H9 (cell line): Measurements from ENCODE around the gene SRGN. TPM values are rescaled to one million over a fixed set of nuclear protein-coding genes. Genes with fewer than 3 reads are reported as not detected.

Experiments
- DNase-seq: peaks from one replicate; pipeline ENCODE4 v3.0.0-alpha.2; 2017
- H2AFZ ChIP-seq: one replicate; pipeline ENCODE4 v1.6.1; 2013; ENCODE audit warnings: mild to moderate bottlenecking, low read length, control low read depth, moderate library complexity
- H2AK5ac ChIP-seq: 2 replicates; pipeline ENCODE4 v1.6.1; 2013; ENCODE audit warnings: low read length, control low read depth, mixed read lengths; ENCODE audit not compliant: insufficient read length
- H2BK120ac ChIP-seq: one replicate; pipeline ENCODE4 v1.6.1; 2013; ENCODE audit warnings: low read depth, mild to moderate bottlenecking, low read length, control low read depth, inconsistent platforms; ENCODE audit not compliant: poor library complexity, severe bottlenecking
- H2BK12ac ChIP-seq: 2 replicates; pipeline ENCODE4 v1.6.1; 2013; ENCODE audit warnings: low read length, control low read depth, mixed read lengths, low read depth; ENCODE audit not compliant: insufficient read length
- H2BK15ac ChIP-seq: 2 replicates; pipeline ENCODE4 v1.6.1; 2013; ENCODE audit warnings: low read depth, low read length, control low read depth
- H2BK20ac ChIP-seq: one replicate; pipeline ENCODE4 v1.6.1; 2013; ENCODE audit warnings: low read depth, mild to moderate bottlenecking, low read length, control low read depth, inconsistent platforms; ENCODE audit not compliant: poor library complexity, severe bottlenecking
- H2BK5ac ChIP-seq: 2 replicates; pipeline ENCODE4 v1.6.1; 2013; ENCODE audit warnings: low read length, control low read depth, mixed read lengths; ENCODE audit not compliant: insufficient read length
- H3K14ac ChIP-seq: 2 replicates; pipeline ENCODE4 v1.6.1; 2013; ENCODE audit warnings: low read length, control low read depth; ENCODE audit not compliant: insufficient read depth
- H3K18ac ChIP-seq: 2 replicates; pipeline ENCODE4 v1.6.1; 2013; ENCODE audit warnings: low read depth, mild to moderate bottlenecking, mixed read lengths, low read length, control low read depth; ENCODE audit not compliant: insufficient read length
- H3K23ac ChIP-seq: 2 replicates; pipeline ENCODE4 v1.6.1; 2013; ENCODE audit warnings: low read length, control low read depth, mixed read lengths, low read depth; ENCODE audit not compliant: insufficient read length
- H3K23me2 ChIP-seq: 2 replicates; pipeline ENCODE4 v1.6.1; 2013; ENCODE audit warnings: low read depth, mild to moderate bottlenecking, mixed read lengths, low read length, control low read depth; ENCODE audit not compliant: insufficient read length, poor library complexity, severe bottlenecking
- H3K27ac ChIP-seq: 2 replicates; pipeline ENCODE4 v1.5.1; 2013; ENCODE audit warnings: low read length, control low read depth, mixed read lengths, low read depth; ENCODE audit not compliant: insufficient read length
- H3K27me3 ChIP-seq: 2 replicates; pipeline ENCODE4 v1.6.1; 2013; ENCODE audit warnings: low read length, control low read depth, inconsistent platforms; ENCODE audit not compliant: insufficient read depth
- H3K4ac ChIP-seq: 2 replicates; pipeline ENCODE4 v1.6.1; 2013; ENCODE audit warnings: low read depth, mild to moderate bottlenecking, control low read depth, inconsistent platforms, low read length, moderate library complexity
- H3K4me1 ChIP-seq: 2 replicates; pipeline ENCODE4 v1.6.1; 2013; ENCODE audit warnings: low read length, control low read depth, inconsistent platforms; ENCODE audit not compliant: insufficient read depth
- H3K4me2 ChIP-seq: 2 replicates; pipeline ENCODE4 v1.6.1; 2013; ENCODE audit warnings: low read length, control low read depth, mixed read lengths; ENCODE audit not compliant: insufficient read length, insufficient read depth
- H3K56ac ChIP-seq: 2 replicates; pipeline ENCODE4 v1.6.1; 2013; ENCODE audit warnings: low read depth, mild to moderate bottlenecking, mixed read lengths, low read length, control low read depth; ENCODE audit not compliant: insufficient read length
- H3K79me1 ChIP-seq: 2 replicates; pipeline ENCODE4 v1.6.1; 2013; ENCODE audit warnings: low read depth, mild to moderate bottlenecking, moderate library complexity, low read length, control low read depth, inconsistent platforms; ENCODE audit not compliant: insufficient read depth, poor library complexity, severe bottlenecking
- H3K79me2 ChIP-seq: 2 replicates; pipeline ENCODE4 v1.6.1; 2013; ENCODE audit warnings: low read length, control low read depth, inconsistent platforms; ENCODE audit not compliant: insufficient read depth
- H3K9ac ChIP-seq: 2 replicates; pipeline ENCODE4 v1.6.1; 2013; ENCODE audit warnings: low read length, control low read depth, mixed read lengths; ENCODE audit not compliant: insufficient read length; ENCODE audit errors: extremely low read depth
- H3K9me3 ChIP-seq: one replicate; pipeline ENCODE4 v1.6.1; 2013; ENCODE audit warnings: low read depth, low read length, inconsistent platforms; ENCODE audit not compliant: control insufficient read depth
- H3T11ph ChIP-seq: one replicate; pipeline ENCODE4 v1.6.1; 2013; ENCODE audit warnings: mild to moderate bottlenecking, low read length, control low read depth, inconsistent platforms
- H4K20me1 ChIP-seq: one replicate; pipeline ENCODE4 v1.6.1; 2013; ENCODE audit not compliant: control insufficient read depth, insufficient read length, insufficient read depth
- H4K5ac ChIP-seq: 2 replicates; pipeline ENCODE4 v1.6.1; 2013; ENCODE audit warnings: low read depth, mild to moderate bottlenecking, mixed read lengths, low read length, control low read depth; ENCODE audit not compliant: insufficient read length
- H4K8ac ChIP-seq: replicated peaks from 2 replicates; pipeline ENCODE4 v1.6.1; 2013; ENCODE audit warnings: low read length, control low read depth, mixed read lengths, low read depth; ENCODE audit not compliant: insufficient read length
- H4K91ac ChIP-seq: 2 replicates; pipeline ENCODE4 v1.6.1; 2013; ENCODE audit warnings: low read depth, mild to moderate bottlenecking, moderate library complexity, mixed read lengths, low read length, control low read depth; ENCODE audit not compliant: insufficient read length
- H3K27ac Mint-ChIP-seq, 3 experiments: 2 replicates in 2 of 3; 3 replicates in 1 of 3; pipeline ENCODE4 v1.8.0; 2020 to 2021; ENCODE audit warnings: mixed read lengths in 3 of 3, mild to moderate bottlenecking in 1 of 3, moderate library complexity in 1 of 3
- H3K27me3 Mint-ChIP-seq: 2 replicates; pipeline ENCODE4 v1.8.0; 2021; ENCODE audit warnings: low read depth, mild to moderate bottlenecking, moderate library complexity, mixed read lengths
- H3K36me3 Mint-ChIP-seq, 3 experiments: 2 replicates in 2 of 3; 3 replicates in 1 of 3; pipeline ENCODE4 v1.8.0; 2020 to 2021; ENCODE audit warnings: low read depth in 3 of 3, mixed read lengths in 3 of 3; ENCODE audit not compliant: insufficient read depth in 1 of 3
- H3K4me1 Mint-ChIP-seq, 2 experiments: 2 replicates each; pipeline ENCODE4 v1.8.0; 2020; ENCODE audit warnings: mixed read lengths in 2 of 2
- H3K4me3 Mint-ChIP-seq, 2 experiments: 2 replicates in 1 of 2; 3 replicates in 1 of 2; pipeline ENCODE4 v1.8.0; 2020 to 2021; ENCODE audit warnings: mild to moderate bottlenecking in 2 of 2, mixed read lengths in 2 of 2, moderate library complexity in 1 of 2
- H3K9me3 Mint-ChIP-seq, 2 experiments: 2 replicates in 1 of 2; 3 replicates in 1 of 2; pipeline ENCODE4 v1.8.0; 2020; ENCODE audit warnings: mild to moderate bottlenecking in 2 of 2, mixed read lengths in 2 of 2, moderate library complexity in 1 of 2
- WGBS: extraction: QIAGEN DNeasy Blood & Tissue Kit; methylation state at CpG from one replicate; pipeline ENCODE4 v1.1.7; 2013; ENCODE audit warnings: missing lambda C conversion rate, low lambda C conversion rate, mixed read lengths; ENCODE audit not compliant: insufficient read length; ENCODE audit errors: extremely low coverage; 5-methylcytosine and 5-hydroxymethylcytosine counted together
- total RNA-seq: library from RNA; stranded (reverse); gene quantifications from 2 replicates; pipeline ENCODE4 v1.2.1, GENCODE V29; 2021
- TF ChIP-seq, protein P1 (sequence below): fragments of 200-600 bp; sonication (generic); conservative IDR thresholded peaks from 3 replicates; pipeline ENCODE4 v1.8.0; 2021; ENCODE audit warnings: antibody characterized with exemption, mild to moderate bottlenecking

Gene SRGN
- total RNA-seq, 1 experiment from 2014 or later = not detected

DNA sequence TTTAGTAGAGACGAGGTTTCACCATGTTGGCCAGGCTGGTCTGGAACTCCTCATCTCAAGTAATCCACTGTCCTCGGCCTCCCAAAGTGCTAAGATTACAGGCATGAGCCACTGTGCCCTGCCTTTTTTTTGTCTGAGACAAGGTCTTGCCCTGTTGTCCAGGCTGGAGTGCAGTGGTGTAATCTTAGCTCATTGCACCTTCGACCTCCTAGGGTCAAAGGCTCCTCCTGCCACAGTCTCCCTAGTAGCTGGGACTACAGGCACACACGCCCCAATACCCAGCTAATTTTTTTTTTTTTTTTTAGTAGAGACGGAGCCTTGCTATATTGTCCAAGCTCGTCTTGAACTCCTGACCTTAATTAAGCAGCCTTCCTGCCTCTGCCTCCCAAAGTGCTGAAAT lies 65.3 kb downstream of the SRGN start:
- Histone ChIP-seq H3K4ac (no peak overlapping the region), H3K27me3 (no peaks in the 10 kb centered on the region), H3K4me1 (no peaks in the 10 kb centered on the region), H2BK120ac (no peak overlapping the region), H4K8ac (no peak overlapping the region), H3K14ac (no peak overlapping the region), H3K18ac (no peak overlapping the region), H3K27ac (no peak overlapping the region), H4K91ac (no peak overlapping the region), H4K5ac (no peak overlapping the region), H4K20me1 (no peaks in the 10 kb centered on the region), H2BK20ac (no peak overlapping the region), H3K4me2 (no peak overlapping the region), H2AFZ (no peak overlapping the region), H3K9ac (no peak overlapping the region), H3K79me2 (no peaks in the 10 kb centered on the region; the same call in 1 of the 2 replicates), H2BK12ac (no peak overlapping the region), H3K79me1 (no peaks in the 10 kb centered on the region), H2BK5ac (no peak overlapping the region), H3K9me3 (no peaks in the 10 kb centered on the region), H3K56ac (no peak overlapping the region), H3K23me2 (no peaks in the 10 kb centered on the region), H2BK15ac (no peak overlapping the region), H3K23ac (no peak overlapping the region), H3T11ph (no peak overlapping the region), H2AK5ac (no peak overlapping the region)
- Mint-ChIP-seq H3K27me3 (no peaks in the 10 kb centered on the region), H3K4me3 (no peak overlapping the region), H3K9me3 (no peaks in the 10 kb centered on the region), H3K36me3 (peaks cover under 1 to 8% (median 7%) of the 10 kb centered on the region in 3 experiments; a peak in 5 of 7 replicates), H3K27ac (no peak overlapping the region), H3K4me1 (peaks cover 5% of the 10 kb centered on the region in 2 experiments; a peak in 3 of 4 replicates)
- DNase-seq = no peak
- WGBS = no CpG with 5 or more reads among the region's 6 CpGs
- TF ChIP-seq, protein P1, sequence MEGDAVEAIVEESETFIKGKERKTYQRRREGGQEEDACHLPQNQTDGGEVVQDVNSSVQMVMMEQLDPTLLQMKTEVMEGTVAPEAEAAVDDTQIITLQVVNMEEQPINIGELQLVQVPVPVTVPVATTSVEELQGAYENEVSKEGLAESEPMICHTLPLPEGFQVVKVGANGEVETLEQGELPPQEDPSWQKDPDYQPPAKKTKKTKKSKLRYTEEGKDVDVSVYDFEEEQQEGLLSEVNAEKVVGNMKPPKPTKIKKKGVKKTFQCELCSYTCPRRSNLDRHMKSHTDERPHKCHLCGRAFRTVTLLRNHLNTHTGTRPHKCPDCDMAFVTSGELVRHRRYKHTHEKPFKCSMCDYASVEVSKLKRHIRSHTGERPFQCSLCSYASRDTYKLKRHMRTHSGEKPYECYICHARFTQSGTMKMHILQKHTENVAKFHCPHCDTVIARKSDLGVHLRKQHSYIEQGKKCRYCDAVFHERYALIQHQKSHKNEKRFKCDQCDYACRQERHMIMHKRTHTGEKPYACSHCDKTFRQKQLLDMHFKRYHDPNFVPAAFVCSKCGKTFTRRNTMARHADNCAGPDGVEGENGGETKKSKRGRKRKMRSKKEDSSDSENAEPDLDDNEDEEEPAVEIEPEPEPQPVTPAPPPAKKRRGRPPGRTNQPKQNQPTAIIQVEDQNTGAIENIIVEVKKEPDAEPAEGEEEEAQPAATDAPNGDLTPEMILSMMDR = no peak

Other genes with a start within 250 kb of the SRGN start
- 50.2 and 50.7 TPM in 2 replicates for gene DDX50, start 186.8 kb upstream of the SRGN start, total RNA-seq
- 180 TPM in 2 replicates for gene DDX21, start 131.9 kb upstream of the SRGN start, total RNA-seq
- 44.7 and 45.5 TPM in 2 replicates for gene KIFBP, start 99.3 kb upstream of the SRGN start, total RNA-seq
- gene VPS26A, start 36.1 kb downstream of the SRGN start, total RNA-seq = 41.8 and 43.8 TPM in 2 replicates
- 54.3 and 57.3 TPM in 2 replicates for gene SUPV3L1, start 92.1 kb downstream of the SRGN start, total RNA-seq
- 0.31 TPM in 1 of 2 replicates, not detected in the other for gene HKDC1, start 132.2 kb downstream of the SRGN start, total RNA-seq
- 98.8 and 104 TPM in 2 replicates for gene HK1, start 190.4 kb downstream of the SRGN start, total RNA-seq